ENCODE measurements around the gene NDUFAF4.

DNA sequence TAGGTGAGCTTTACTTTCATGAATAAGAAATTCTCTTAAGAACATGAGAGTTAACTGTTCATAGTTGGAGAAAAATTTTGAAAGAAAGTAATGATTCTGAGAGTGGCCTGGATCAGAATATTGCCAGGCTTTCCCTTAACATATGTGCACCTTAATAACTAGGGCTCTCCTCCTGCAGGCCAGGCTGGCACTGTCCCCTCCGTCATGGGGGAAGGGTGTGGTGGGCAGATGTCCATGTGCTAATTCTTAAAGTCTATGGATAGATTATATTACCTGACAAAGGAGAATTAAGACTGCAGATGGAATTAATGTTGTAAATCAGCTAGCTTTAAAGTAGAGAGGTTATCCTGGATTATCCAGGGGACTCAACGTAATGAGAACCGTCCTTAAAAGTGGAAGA lies 15.9 kb upstream of the NDUFAF4 start:
- TF ChIP-seq, protein P1, sequence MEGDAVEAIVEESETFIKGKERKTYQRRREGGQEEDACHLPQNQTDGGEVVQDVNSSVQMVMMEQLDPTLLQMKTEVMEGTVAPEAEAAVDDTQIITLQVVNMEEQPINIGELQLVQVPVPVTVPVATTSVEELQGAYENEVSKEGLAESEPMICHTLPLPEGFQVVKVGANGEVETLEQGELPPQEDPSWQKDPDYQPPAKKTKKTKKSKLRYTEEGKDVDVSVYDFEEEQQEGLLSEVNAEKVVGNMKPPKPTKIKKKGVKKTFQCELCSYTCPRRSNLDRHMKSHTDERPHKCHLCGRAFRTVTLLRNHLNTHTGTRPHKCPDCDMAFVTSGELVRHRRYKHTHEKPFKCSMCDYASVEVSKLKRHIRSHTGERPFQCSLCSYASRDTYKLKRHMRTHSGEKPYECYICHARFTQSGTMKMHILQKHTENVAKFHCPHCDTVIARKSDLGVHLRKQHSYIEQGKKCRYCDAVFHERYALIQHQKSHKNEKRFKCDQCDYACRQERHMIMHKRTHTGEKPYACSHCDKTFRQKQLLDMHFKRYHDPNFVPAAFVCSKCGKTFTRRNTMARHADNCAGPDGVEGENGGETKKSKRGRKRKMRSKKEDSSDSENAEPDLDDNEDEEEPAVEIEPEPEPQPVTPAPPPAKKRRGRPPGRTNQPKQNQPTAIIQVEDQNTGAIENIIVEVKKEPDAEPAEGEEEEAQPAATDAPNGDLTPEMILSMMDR (IDR thresholded peaks at IDR 0.05; ENCODE audit: low read depth, low read length, poor library complexity, severe bottlenecking) = no peak
- no peak for TF ChIP-seq EZH2phosphoT487 (IDR thresholded peaks at IDR 0.05; ENCODE audit: borderline replicate concordance, low read length)

Data from DOHH2 (cell line).